ENCODE measurements around the gene RRP8.

RRP8 gene

GRCh38 chr11:6565988-6566703 is 37.3 kb downstream of the RRP8 start:
- DNase-seq = no peak

GRCh38 chr11:6565325-6565724 is 38.1 kb downstream of the RRP8 start:
- no peak for DNase-seq

GRCh38 chr11:6563667-6564066 is 39.7 kb downstream of the RRP8 start:
- DNase-seq = no peak

GRCh38 chr11:6563121-6563619 is 40.2 kb downstream of the RRP8 start:
- DNase-seq = no peak

GRCh38 chr11:6561288-6561687 is 42.1 kb downstream of the RRP8 start:
- no peak for DNase-seq

GRCh38 chr11:6559369-6559768 is 44.0 kb downstream of the RRP8 start:
- DNase-seq = no peak

GRCh38 chr11:6557761-6558674 is 45.4 kb downstream of the RRP8 start:
- DNase-seq = no peak

- no peak for DNase-seq
Measured at GRCh38 chr11:6557063-6557462, 46.4 kb downstream of the RRP8 start.

- DNase-seq = no peak
Measured at GRCh38 chr11:6556139-6556949, 47.1 kb downstream of the RRP8 start.

- no peak for DNase-seq
Measured at GRCh38 chr11:6554828-6555706, 48.3 kb downstream of the RRP8 start.

GRCh38 chr11:6553634-6554033 is 49.8 kb downstream of the RRP8 start:
- DNase-seq = no peak

- DNase-seq = no peak
Measured at GRCh38 chr11:6548641-6549040, 54.8 kb downstream of the RRP8 start.

- no peak for DNase-seq
Measured at GRCh38 chr11:6548121-6548520, 55.3 kb downstream of the RRP8 start.

GRCh38 chr11:6547177-6547576 is 56.2 kb downstream of the RRP8 start:
- no peak for DNase-seq

GRCh38 chr11:6546735-6547134 is 56.7 kb downstream of the RRP8 start:
- no peak for DNase-seq

GRCh38 chr11:6545917-6546605 is 57.4 kb downstream of the RRP8 start:
- DNase-seq = no peak
